Stimulated activated CD8-positive, alpha-beta memory T cell treated with anti-CD3 and anti-CD28 coated beads, Interleukin-4, amount 100 ng/mL, for 48 hours (primary cell): ENCODE measurements around the gene FOCAD.

Experiments
- DNase-seq: peaks from one replicate; pipeline ENCODE4 v3.0.0-alpha.2; 2020

The FOCAD gene

GRCh38 chr9:20732118-20732517 lies 48.1 kb downstream of the FOCAD start:
- DNase-seq, result no peak

GRCh38 chr9:20734275-20734674 lies 50.2 kb downstream of the FOCAD start:
- DNase-seq, result no peak

DNA sequence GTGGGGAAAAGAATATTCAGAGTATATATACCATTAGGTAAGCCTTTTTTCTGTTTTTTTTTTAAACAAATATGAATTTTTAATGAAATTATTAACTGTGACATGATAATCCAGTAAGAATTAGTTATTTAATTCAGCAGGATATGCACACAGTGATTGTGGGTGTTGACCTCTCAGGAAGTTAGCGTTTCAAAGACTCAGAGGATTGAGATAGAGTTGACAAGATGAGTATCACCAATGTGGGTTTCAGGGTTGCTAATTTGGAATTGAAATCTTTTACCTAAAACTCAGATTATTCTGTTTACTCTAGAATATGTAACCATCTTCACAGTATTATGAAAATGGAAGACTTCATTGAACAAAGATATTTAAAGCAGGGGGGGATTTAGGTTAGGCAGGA lies 56.2 kb downstream of the FOCAD start:
- DNase-seq, result no peak

DNA sequence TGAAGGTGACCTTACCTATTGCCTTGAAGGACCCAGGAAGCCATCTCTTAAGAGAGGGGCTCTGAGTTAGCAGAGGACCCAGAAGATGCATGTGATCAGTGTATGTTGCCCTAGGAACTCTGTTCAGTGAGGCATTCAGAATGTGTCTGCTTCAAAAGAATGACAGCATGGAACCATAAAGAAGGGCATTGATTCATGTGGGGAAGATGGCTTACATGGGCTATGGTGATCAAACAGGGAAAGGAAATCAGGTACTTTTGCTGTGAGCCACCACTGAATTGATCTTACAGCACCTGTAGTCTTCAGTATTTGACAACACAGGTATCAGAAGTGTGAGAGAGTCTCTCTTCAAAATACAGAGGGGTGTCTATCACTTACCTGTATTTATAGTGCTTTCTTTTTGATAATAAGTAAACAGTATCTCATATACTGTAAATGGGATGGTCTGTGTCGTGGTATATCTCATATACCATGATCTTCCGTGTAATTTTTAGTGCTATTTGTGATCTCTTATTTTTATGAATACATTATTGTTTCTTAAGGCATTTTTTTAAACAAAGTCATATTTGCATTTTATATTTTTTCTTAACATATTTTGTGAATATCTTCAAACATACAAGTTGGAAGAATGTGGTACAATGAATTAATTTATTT lies 57.0 kb downstream of the FOCAD start:
- no peak for DNase-seq

DNA sequence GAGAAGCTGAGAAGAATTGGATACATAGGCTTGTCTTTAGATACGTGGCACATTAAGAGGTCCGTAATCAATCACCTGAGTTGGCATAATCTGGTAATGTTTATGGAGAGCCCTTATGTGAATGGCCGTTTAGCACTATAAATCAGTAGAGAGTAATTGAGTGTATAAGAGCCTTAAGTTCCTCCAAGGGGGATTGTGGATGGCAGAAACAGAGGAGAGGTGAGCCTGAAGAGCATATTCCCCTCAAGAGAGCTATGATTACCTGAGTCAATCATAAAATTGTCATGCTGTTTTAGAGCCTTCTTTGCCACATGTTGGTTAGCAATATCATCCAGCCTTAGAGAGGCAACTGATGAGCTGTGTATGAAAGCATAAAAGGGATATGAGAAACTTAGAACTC lies 58.8 kb downstream of the FOCAD start:
- no peak for DNase-seq

GRCh38 chr9:20744036-20744630 lies 60.1 kb downstream of the FOCAD start:
- DNase-seq, result no peak

DNA sequence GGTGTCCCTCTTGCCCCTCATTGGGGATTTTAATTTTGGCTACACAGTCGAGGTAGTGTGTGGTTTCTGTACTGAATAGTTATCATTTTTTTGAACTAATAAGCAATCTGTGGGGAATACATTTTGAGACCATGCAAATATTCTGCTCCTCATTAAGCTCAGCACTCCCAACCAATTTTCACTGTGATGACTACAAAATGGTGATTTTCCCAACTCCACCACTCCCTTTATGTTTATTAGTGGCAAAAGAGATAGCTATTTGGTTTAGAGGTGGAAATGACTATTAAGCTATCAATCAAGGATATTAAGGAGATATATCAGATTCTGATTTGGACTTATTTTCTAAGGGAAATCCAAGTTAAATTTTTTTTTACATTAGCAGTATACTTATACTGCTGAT lies 62.9 kb downstream of the FOCAD start:
- DNase-seq, result no peak

- no peak for DNase-seq
Measured at GRCh38 chr9:20749496-20750198, 65.6 kb downstream of the FOCAD start.

GRCh38 chr9:20753761-20754160 lies 69.7 kb downstream of the FOCAD start:
- no peak for DNase-seq

- no peak for DNase-seq
Measured at GRCh38 chr9:20754556-20754955, 70.5 kb downstream of the FOCAD start.

DNA sequence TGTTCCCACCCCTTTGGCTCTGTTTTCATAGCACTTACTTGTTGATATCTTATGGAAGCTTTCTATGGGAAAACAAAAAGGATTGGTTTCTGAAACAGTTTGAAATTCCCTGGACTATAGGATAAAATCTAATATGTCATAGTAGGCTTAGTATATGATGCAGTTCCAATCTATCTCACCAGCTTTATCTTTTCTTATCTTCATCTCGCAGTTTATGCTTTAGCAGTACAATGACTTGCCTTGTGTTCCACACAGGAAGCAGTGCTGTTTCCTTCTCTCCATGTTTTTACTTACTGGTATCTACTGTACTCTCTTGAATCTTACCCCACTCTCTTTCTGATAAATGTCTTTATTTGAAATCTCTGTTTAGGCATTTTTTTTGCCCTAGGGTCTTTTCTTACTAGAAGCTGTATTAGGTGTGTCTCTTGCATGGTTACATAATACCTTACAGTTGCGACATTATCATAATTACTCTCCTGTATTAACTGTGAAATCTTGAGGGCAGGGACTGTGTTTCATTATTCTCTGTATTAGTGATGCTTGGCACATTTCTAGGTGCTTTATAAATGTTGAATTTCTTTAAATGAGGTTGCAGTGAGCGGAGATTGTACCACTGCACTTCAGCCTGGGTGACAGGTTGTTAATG lies 76.3 kb downstream of the FOCAD start:
- DNase-seq, result no peak

DNA sequence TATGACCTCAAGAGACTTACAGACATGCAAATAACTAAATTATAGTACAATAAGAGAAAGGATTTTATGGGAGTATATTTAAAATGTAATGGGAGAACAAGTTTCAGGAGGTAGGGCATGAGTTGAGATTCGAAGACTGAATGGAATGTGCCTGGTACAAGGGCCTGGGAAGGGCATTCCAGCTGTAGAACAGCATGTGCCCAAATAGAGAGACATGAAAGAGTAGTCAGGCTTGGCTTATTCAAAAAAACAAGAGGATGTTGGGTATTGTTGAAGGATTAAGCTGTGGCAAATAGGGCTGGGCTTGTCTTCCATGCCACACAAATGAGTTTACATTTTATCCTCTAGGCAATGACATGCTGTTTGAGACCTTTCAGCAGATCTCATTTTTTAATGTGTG lies 86.9 kb downstream of the FOCAD start:
- DNase-seq, result no peak

- DNase-seq, result no peak
Measured at GRCh38 chr9:20771729-20772128, 87.7 kb downstream of the FOCAD start.

DNA sequence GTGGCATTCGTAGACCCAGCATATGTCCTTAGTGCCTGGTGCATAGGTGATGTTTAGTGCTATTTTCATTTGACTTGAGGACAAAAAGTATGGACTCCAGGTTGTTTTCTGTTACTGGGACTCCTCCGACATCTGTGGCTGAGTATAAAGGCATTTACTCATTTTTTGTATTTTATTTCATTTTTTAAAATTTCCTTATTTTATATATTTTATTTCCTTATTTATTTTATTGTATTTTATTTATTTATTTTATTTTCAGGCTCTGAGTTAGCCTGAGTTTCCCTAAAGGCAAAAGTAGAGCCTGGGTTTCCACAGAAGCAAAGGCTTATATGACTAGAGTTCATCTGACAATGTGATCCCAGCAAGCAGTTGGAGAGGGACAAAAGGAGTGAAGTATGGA lies 91.6 kb downstream of the FOCAD start:
- DNase-seq, result no peak

- no peak for DNase-seq
Measured at GRCh38 chr9:20781092-20781491, 97.0 kb downstream of the FOCAD start.

DNA sequence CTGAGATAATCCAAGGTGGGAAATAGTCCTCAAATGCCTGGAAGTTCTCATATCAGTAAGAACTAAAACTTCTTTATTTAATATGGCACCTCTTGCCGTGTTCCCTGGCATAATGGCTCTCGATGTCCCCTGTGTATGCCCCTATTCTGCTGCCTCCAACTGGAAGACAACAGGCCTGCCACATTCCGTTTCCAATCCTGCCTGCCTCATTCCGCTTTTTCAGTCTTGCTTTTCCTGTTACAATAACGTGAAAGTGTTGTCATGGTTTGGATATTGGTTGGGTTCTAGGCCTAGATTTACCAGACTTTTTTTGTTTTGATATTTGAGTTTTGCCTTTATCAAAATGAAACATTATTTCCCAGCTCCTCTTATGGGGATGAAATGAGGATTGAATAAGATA lies 98.2 kb downstream of the FOCAD start:
- DNase-seq, result no peak

DNA sequence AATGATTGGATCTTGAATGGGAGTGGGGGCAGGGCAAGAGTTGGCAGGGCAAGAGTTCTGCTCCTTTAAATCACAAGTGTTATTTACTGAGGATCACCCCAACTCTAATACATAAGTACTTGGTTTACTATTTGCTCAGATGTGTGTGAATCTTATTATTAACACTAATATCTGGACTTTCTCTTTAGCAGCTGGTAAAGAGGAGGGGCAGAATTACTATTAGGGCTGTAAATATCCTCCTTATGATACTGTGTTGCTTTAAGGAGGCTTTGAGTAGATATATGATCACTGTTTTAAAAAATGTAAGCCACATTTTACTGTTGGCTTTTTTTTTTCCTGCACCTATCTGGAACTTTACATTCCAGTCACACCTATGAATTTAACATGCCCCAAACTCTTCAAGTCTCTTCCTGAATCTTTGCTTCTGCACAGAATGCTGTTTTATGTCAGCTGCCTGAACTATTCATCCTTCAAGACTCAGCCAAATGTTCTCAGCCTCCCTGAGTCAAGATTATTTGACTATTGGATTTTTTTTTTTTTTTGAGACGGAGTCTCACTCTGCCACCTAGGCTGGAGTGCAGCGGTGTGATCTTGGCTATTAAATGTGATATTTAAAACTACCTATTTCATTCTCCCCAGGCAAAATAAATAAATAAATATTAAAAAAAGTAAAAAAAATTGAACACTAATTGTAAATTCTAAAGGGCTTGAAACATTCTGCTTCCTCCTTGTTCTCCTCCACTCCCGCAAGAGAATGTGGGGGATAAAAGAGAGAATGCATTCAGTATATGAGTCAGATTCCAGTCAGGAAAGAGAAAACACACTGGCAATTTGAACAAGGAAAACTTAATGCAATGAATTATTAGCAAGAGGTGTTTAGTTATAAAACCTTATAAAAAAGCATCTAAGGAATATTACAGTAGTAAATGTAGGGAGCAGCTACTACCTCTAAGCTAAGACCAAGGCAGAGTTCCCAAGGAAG lies 99.3 kb downstream of the FOCAD start:
- no peak for DNase-seq

GRCh38 chr9:20784196-20784595 lies 100.1 kb downstream of the FOCAD start:
- DNase-seq, result no peak

GRCh38 chr9:20786807-20787206 lies 102.7 kb downstream of the FOCAD start:
- DNase-seq, result no peak

DNA sequence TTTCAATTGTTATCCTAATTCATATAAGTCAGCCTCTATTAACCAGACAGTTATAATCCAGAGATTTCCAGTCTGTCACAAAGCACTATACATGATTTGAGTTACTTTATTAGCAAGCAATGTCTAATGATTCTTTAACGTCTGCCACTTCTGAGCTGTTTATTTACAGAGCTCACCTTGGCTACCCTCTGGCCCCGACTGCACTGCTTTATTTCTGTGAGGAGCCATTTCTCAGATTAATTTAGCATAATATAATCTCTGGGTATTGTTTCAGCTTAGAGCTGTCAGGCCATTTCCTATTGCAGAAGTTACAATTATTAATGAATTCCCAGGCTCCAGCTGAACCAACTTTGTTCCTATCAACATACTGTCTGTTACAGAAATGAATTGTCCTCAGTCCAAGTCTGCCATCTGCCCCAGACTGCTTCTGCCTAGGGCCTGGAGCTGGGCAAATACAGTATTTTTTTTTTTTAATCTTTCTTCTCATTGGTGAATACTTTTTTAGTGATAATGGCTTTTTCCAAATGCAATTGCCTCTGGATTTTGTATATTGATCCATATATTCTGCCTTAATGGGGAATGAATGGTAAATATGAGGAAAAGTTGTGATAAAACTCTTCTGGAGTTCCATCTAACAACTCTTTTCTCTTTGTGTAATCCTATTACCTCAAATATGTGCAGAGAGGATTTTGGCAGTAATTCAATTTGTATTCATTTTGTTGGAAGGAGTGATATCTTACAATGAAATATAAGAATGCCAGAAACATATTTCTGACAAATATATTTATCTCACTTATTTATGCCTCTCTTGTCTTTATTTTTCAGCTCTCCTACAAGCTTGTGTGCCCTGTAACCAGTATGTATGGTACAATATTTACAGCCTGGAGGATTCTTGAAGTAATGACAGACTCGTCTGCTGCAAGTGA lies 104.7 kb downstream of the FOCAD start:
- no peak for DNase-seq

GRCh38 chr9:20790721-20791120 lies 106.7 kb downstream of the FOCAD start:
- DNase-seq, result no peak

DNA sequence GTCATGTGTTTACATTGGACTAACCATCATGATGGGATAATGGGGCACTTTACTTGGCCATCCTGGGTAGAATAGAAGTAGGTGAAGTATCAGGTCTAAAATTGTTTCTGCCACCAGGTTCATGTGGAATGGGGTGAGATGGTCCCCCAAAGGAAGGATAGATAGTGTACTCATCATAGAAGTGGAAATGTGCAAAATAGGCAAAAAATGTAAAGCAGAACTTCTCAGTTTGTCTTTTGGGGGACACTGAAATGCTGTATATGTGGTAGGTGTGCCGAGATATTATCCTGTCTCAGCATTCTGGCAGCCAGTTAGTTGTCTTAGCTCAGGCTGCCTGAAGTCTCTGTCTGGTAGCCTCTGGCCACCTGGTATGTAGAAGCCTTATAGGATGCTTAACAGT lies 107.6 kb downstream of the FOCAD start:
- DNase-seq, result no peak
